Daoy (cell line): Measurements from ENCODE around the gene UBAC2. TPM values are rescaled to one million over a fixed set of nuclear protein-coding genes. Genes with fewer than 3 reads are reported as not detected.
A peak's percentile ranks its signal among the peaks of the same experiment; 100 is the strongest.
"Not testable (repeated sequence)": the region's sequence is repeated elsewhere in the genome, so short reads cannot be mapped to it uniquely, and the experiment has no call there.

Experiments used
- DNase-seq: peaks from one replicate; pipeline ENCODE4 v3.0.0-alpha.2; 2015; ENCODE audit warnings: low read depth
- total RNA-seq: library from RNA; depleted of rRNA; stranded (reverse); fragments of >200 nt; shearing (Covaris generic); gene quantifications from 2 replicates; pipeline ENCODE4 v1.2.3, GENCODE V29; 2014

The UBAC2 gene
- total RNA-seq, 1 experiment from 2014 or later, result 24.2 TPM

DNA sequence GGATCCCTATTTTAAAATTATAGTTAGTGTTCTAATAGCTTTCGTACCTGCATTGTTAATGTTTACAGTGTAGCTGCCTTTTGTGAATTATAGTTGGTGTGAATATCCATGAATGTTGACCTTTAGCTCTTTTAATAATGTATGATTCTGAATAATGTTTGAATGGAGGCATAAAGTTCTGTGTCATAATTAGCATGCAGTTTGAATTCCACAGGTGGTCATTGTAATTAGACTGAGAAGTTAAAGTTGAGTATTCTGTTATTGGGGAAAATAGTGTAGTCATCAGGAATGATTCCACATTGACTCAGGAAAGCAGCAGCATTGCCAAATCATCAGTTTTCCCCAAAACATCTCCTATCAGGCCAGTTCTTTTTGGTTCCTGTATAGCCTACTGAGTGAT, 45.4 kb downstream of the UBAC2 start:
- no peak for DNase-seq

DNA sequence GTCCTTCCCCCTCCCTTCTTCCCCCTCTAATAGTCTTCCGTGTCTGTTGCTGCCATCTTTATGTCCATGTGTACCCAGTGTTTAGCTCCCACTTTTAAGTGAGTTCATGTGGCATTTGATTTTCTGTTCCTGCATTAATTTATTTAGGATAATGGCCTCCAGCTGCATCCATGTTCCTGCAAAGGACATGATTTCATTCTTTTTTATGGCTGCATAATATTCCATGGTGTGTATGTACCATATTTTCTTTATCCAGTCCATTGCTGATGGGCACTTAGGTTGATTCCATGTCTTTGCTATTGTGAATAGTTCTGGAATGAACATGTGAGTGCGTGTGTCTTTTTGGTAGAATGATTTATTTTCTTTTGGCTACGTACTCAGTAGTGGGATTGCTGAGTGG, 48.5 kb downstream of the UBAC2 start:
- not testable (repeated sequence) for DNase-seq

DNA sequence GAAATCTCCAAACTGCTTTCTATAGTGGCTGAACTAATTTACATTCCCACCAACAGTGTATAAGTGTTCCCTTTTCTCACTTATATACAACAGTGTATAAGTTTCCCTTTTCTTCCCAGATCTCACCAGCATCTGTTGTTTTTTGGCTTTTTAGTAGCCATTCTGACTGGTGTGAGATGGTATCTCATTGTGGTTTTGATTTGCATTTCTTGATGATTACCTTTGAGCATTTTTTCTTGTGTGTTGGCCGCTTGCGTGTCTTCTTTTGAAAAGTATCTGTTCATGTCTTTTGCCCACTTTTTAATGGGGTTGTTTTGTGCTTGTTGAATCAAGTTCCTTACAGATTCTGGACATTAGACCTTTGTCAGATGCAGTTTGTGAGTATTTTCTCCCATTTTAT, 49.0 kb downstream of the UBAC2 start:
- DNase-seq, result not testable (repeated sequence)

DNA sequence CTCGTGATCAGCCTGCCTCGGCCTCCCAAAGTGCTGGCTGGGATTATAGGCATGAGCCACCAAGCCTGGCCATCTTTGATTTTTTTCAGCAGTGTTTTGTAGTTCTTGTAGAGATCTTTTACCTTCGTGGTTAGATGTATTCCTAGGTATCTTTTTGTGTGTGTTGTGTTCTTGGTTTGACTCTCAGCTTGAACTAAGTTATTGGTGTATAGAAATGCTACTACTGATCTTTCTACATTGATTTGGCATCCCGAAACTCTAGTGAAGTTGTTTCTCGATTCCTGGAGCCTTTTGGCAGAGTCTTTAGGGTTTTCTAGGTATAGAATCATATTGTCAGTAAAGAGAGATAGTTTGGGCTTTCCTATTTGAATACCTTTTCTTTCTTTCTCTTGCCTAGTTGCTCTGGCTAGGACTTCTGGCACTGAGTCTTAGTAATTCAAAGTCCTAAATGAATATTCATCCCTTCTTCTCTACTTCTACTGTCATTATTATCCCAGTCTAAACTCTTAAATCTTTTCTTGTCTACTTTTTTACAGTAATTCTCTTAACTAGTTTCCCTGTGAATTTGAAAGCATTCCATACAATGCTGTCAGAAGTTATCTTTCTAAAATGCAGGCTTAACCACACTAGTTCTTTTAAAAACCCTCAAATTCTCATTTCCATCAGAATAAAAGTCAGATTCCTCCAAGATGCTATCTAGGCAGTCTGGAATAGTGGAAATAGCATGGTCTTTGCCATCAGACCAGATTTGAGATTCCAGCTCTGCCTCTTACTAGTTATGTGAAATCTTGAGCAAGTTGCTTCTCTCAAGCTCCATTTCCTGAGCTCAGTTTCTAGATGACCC, 50.5 kb downstream of the UBAC2 start:
- no peak for DNase-seq

DNA sequence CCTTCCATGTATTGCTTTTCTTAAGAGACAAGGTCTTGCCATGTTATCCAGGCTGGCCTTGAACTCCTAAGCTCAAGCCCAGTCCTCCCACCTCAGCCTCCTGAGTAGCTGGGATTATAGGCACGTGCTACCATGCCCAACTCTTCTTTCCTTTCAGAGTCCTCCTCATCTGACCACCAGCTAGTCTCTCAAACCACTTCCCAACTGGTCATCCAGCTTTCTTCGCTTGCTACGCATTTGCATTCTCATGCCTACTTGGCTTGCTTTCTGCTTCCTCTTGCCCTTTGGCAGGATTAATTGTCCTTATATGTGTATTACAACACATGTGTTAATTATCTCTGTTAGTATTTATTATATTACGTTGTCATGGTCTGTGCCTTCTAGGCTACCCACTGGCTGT, 51.3 kb downstream of the UBAC2 start:
- no peak for DNase-seq

DNA sequence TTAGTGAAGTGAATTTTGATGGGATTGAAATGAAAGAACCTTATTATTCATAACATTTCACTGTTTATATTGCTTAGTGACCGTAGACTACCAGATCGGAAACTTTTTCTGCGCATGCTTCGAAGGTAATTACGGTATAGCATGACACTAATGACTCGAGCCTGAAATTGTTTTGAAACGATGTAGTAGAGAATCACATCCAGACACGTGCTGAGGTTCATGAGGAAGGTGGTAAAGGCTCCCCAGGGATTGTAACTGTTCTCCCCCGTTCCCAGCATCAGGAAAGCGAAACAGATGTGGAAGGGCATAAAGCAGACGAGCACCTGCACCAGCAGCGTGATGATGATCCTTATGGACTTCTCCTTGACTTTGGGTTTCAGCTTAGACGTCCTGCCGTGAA, 54.2 kb downstream of the UBAC2 start:
- DNase-seq, result no peak

DNA sequence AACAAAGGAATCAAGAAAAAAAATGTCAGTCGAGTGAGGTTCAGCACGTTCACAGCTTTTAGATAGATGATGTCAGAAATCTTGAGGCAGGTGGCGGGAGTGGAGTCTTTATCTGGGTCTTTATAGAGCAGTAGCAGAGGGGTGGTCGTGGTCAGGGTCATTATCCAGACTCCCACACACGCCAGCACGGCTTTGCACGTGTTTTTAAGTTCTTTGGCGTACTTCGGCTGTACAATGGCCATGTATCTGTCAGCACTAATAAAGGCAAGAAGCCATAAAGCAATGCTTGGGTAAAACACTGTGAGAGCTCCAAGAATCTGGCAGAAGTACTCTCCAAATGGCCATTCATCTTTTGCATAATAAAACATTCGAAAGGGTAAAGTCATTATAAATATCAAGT, 54.6 kb downstream of the UBAC2 start:
- no peak for DNase-seq

DNA sequence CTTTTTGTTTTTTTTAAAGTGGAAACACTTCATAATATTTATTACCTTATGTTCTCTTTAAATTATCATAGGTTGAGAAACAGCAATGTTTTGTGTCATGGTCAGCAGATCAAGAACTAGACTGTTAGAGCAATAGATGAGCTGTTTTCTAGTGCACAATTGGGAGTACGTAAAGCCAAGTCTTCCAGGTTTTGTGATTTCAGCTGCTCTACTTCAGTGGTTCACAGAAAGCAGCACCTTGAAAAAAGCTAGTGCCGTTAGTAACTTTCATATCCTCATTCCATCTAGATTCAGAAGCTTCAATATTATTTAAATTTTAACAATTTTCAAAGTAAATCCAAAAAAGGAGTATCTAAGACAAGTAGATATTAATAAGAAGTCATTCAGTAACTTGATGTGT, 55.6 kb downstream of the UBAC2 start:
- DNase-seq, result no peak

DNA sequence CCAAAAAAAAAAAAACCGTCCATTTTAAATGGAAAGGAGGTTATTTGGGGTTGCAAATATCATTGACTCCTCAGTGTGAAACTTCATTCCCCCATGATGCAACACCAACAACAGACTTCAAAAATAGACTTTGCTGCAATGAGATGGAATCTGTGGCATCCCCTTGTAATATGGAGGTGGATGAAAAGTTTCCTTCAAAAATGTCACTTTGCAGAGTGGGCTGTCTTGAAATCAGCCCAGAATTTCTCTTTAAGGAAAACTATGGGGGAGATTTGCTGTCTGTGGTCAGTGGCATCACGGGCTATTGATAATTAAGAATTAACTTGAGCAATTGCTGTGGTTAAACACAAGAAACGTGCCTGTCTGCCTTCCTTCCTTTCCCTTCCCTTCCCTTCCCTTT, 56.1 kb downstream of the UBAC2 start:
- DNase-seq, result no peak

DNA sequence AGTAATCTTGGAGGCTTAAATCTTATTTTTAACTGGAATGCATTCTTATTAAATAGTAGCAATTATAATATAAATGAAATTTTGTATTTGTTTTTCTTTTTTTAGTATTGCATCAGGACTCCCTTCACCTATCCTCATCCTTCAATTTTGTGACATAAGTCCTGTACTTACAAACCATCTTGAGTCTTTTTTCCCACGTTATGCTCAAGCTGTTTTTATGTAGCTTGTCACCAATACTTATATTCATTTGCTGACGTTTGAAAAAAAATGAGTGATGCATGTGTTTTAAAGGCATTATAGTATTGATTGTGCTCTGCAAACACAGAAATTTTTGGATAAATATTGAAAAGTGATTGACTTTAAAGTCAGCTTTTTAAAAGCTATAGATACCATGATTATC, 56.6 kb downstream of the UBAC2 start:
- DNase-seq, result no peak

DNA sequence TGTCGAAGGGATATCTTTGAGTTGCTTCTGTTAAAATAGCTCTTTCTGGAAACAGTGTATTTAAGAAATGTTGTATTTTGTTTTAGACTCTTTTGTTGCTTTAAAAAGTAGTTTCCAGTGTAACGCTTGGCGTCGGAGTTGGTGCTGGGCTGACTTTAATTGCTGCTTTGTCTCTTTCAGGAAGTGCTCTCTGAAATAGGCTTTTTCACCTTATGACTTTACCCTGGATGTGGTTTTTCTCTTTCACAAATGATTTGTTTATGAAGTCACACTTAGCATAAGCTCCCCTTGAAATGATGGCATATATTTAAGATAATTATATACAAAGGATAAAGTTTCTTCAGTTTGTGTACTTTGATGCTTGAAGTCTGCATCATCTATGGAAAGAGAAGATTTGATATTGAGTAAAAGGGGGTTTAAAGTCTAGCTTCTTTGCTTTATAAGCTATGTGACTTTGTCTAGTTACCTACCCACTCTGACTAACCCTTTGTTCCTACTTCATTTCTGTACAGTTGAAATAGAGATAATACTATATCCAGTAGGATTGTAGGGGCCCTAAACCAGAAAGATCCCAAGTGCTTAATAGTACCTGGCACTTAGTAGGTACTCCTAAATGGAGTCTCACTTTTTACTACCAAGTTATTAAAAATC, 57.7 kb downstream of the UBAC2 start, which contains the start of gene GPR18:
Gene GPR18 (minus strand): TSS at position 170 of the 651 bp plus-strand sequence. CDS start 2,507 bp downstream, outside the sequence.
- DNase-seq, result no peak

DNA sequence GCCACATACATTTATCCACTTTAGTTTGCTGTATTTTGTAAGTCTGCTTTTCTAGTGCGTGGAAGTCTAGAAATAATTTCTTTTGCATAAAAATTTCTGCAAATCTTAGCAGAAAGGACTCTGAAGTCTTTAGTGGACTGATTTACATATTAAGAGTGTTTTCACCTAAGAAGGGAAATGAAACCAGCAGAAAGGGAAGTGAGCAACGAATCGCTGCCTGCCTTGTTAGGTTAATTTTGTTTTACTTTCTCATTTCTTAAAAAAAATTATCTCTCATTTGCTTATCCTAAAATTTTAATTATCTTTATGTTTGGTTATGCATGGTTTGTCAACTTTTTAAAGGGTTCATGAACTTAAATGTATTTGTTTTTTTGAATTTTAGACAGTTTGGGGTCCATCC, 58.3 kb downstream of the UBAC2 start:
- no peak for DNase-seq

DNA sequence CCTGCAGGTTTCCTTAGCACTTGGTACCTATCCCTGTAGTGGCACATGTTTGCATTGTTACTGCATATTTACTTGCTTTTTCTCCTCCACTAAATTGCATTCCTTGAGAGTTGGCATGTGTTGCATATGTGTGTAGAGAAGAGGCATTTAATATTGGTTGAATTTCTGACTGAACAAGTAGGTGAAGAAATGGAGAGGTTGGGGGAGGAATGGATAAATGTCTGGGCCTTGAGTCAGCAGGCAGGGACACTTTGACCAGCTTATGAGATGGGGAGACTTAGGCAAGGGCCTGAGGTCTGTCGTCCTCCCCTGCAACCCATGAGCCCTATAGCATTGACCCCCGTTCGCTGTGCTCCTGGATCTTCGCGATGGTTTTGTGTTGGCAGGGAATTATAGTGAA, 59.6 kb downstream of the UBAC2 start:
- DNase-seq, result no peak

DNA sequence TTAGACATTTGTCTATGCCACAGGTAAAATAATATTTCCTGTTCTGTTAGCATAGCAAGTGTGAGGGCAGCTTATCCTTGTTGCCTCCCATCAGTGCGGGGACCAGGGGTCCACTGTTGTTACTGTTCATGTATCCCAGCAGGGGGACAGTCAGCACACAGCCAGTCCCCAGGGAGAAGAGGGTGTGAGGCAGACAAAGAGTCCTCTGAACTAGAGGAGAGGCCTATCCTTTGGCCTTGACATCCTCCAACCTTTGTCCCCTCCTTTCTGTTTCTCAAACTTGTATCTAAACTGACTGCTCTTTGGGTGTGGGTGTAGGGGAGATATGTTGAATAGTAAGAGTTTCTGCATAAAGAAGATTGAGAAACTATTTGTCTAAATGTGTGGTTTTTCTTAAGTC, 60.4 kb downstream of the UBAC2 start:
- no peak for DNase-seq

DNA sequence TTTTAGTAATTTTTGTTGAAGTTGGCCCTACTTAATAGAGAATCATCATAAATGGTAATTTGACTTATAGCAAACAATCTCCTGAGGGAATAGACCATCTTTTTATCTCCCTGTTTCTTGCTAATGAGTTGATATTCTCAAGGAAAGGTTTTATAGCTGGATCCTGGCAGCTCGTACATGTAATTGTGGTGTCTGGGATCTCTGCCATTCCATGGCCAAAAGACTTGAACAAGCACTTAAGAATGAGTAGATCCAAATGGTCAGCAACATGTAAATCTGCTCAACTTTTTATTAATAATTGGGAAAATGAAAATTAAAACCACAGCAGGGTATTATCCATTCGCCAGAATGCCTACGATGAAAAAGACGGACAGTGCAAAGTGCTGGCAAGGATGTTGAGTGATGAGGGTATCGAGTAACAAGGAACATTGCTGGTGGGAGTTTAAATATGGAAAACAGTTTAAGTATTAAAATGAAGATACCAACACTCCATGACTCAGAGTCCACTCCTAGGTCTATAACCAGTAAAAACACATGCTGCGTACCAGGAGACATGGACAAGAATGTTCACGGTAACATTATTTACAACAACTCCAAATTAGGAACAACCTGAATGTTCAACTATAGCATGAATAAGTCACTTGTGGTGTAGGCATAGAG, 62.6 kb downstream of the UBAC2 start:
- no peak for DNase-seq

DNA sequence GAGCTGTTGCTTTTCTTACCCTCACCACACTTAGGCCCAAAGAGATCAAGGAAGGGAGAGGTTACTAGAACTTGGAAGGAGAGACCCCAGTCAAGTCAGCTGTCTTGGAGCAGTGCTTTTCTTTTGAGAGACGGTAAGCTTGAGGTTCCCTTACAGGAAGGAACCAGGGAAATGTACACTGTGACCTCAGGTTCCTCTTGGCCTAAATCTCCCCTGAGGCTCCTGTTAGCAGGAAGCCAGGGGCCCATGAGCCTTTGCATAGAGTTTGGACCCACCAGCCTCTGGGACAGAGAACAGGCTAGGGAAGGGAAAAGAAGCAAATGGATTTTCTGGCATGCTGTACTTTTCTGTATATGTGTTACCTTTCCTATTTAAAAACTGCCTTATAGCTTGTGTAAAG, 63.4 kb downstream of the UBAC2 start:
- DNase-seq, result no peak

DNA sequence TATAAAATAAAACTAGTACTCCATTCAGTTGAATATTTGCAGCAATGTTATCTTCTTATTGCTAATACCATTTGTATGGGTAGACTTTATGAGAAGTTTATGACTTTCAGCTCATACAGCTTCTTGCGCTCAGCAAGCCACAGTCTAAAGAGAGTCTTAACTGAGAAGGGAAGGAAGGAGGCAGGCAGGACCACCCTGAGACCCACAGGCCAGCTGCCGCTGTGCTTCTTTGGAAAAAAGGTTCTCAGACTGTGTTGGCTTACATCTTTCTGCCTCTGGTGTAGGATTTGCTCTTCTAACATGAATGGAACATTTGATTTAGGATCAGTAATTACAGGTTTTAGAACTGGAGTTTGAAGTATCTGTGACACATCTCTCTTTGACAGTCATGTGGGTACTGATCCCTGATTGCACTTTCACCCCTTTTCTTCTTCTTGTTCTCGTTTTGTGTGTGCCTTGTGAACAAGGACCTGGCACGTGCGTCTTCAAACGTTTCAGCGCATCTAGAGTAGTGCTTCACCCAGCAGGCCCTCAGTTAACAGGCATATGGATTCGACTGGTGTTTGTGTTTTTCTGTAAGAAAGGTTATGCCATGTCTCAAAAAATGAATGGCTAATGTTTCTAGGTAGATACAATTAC, 64.6 kb downstream of the UBAC2 start:
- no peak for DNase-seq

DNA sequence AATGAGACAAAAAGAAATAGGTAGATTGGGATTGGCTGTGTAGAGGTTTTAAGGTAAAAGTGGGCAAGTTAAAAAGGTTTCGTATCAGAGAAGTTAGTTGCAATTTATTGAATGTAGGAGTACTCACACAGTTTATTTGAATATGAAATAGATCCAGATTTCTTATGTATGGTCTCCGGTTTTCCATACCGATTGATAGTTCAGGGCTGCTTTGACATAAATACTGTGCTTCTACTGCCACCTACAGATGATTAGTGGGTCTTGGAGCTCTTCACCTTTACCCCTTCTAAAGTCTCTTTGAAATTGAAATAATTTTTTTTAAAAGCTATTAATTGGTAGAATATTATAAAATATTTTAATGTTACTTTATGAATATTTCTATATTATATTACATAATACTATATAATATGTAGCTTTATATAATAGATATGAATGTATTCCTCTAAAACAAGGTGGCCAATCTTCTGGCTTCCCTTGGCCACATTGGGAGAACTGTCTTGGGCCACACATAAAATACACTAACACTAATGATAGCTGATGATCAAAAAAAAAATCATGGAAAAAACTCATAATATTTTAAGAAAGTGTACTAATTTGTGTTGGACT, 65.3 kb downstream of the UBAC2 start:
- DNase-seq, result peak; percentile 19

DNA sequence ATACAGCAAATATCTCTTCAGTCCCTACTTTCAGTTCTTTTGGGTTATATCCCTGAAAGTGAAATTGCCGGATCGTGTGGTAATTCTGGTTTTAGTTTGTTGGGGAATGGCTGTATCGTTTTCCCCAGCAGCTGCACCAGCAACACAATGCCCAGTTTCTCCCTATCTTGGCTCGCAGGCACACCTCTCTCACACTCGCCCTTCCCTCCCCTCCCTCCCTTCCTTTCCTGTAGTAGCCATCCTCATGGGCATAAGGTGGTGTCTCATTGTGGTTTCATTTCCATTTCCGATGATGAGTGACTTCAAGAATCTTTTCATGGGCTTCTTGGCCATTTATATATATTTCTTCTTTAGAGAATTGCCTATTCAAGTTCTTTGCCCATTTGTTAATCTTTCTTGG, 66.2 kb downstream of the UBAC2 start:
- DNase-seq, result no peak

DNA sequence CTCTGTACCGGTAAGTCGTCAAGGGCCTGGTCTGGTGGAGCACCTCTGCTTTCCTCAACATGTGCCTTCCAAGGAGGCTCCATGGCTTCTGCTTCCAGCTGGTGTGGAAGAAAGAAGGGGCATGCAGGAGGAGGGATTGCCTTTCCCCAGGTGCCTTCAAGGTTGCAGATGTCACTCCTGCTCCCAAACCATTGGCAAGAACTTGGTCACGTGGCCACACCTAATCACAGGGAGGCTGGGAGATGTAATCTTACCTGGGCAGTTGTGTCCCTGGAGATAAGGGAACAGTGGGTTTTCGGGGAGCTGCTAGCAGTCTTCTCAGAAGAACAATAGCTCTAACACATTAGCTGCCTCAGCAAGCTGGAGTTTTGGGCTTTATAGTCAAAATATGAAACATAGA, 67.3 kb downstream of the UBAC2 start:
- no peak for DNase-seq

DNA sequence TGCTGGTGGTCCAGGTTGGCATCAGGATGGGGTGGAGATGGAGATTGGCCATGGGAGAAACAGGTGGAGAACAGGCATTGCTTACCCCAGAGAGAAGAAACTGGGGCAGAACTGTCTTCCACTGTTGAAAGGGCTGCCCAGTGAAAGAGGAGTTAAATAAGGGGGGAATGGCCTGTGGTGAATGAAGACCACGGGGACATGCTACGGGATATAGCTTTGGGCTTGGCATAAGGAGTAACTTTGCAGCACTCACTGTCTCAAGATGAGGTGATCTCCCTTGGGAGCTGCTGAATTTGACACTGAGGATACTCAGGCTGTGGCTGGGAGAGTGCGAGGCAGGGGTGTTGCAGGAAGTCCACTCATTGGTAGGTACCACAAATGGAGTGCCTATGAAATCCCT, 68.2 kb downstream of the UBAC2 start:
- DNase-seq, result no peak
